Ascending aorta (tissue), 2 donors: ENCODE measurements around the gene CD8B. TPM values are rescaled to one million over a fixed set of nuclear protein-coding genes. Genes with fewer than 3 reads are reported as not detected.

Source experiments
- DNase-seq, 2 donors: peaks; one replicate each; pipeline ENCODE4 v3.0.0-alpha.2; 2019; ENCODE audit warnings: low spot score in 2 of 2
- H3K27ac ChIP-seq, 2 donors: fragments of 200-600 bp; sonication (generic); one replicate each; pipeline ENCODE4 v1.5.1; 2016 to 2017; ENCODE audit warnings: mild to moderate bottlenecking in 1 of 2
- H3K27me3 ChIP-seq: fragments of 200-600 bp; sonication (generic); one replicate; pipeline ENCODE4 v1.5.1; 2017
- H3K36me3 ChIP-seq, 2 donors: fragments of 200-600 bp; sonication (generic); one replicate each; pipeline ENCODE4 v1.5.1; 2016
- H3K4me1 ChIP-seq, 2 donors: fragments of 200-600 bp; sonication (generic); one replicate each; pipeline ENCODE4 v1.5.1; 2016 to 2017; ENCODE audit warnings: mild to moderate bottlenecking in 1 of 2
- H3K4me3 ChIP-seq, 2 donors: fragments of 200-600 bp; sonication (generic); one replicate each; pipeline ENCODE4 v1.5.1; 2016 to 2017; ENCODE audit warnings: mild to moderate bottlenecking in 1 of 2
- H3K9me3 ChIP-seq, 2 donors: fragments of 200-600 bp; sonication (generic); one replicate each; pipeline ENCODE4 v1.5.1; 2016
- intact Hi-C: fragments of 100-400 bp; cut with DNase I; formaldehyde crosslinking; loops from one replicate; pipeline ENCODE4 v1.15.1; 2023
- total RNA-seq: library from RNA; depleted of rRNA; stranded (reverse); fragments of >200 nt; gene quantifications from one replicate; pipeline ENCODE4 v1.1.0, GENCODE V29; 2016
- TF ChIP-seq, protein P1 (sequence below), 3 experiments: fragments of 200-600 bp in 2 of 3; fragments of 450-650 bp in 1 of 3; sonication (generic) in 2 of 3; IDR thresholded peaks; one replicate each; pipeline ENCODE4 v1.5.1; 2016 to 2019; ENCODE audit warnings: antibody characterized with exemption in 3 of 3, mild to moderate bottlenecking in 1 of 3, moderate library complexity in 1 of 3

Gene CD8B
- total RNA-seq, 1 donor from 2014 or later, result not detected

DNA sequence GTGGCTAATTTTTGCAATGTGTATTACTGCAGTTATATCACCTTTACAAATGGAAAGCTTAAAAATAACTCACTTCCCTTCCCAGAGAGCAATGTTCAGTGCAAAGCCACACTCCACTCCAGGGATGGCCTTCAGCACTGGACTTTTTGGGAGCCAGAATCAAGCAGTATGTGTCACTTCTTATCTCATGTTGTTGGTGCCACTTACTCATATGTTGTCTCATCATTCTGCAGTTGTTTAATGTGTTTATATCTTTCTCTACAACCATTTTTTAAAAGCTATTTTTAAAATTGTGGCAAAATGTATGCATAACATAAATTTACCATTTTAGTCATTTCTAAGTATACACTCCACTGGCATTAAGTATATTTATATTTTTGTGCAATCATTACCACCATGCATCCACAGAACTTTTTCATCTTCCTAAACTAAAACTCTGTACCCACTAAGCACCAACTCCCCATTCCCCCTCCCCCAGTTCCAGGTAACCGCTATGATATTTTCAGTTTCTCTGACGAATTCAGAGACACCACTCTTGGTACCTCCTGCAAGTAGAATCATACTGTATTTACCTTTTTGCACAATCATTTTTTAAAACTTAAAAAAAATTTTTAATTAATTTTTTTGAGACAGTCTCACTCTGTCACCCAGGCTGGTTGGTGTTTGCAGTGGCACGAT is 38.9 kb downstream of the CD8B start:
- Histone ChIP-seq H3K27ac (no peak overlapping the region), H3K27me3 (no peaks in the 10 kb centered on the region), H3K4me1 (no peaks in the 10 kb centered on the region), H3K9me3 (peaks cover 3 to 5% of the 10 kb centered on the region in 2 donors), H3K4me3 (no peak overlapping the region), H3K36me3 (no peaks in the 10 kb centered on the region)
- intact Hi-C loops, result no loop called here
- TF ChIP-seq, protein P1, sequence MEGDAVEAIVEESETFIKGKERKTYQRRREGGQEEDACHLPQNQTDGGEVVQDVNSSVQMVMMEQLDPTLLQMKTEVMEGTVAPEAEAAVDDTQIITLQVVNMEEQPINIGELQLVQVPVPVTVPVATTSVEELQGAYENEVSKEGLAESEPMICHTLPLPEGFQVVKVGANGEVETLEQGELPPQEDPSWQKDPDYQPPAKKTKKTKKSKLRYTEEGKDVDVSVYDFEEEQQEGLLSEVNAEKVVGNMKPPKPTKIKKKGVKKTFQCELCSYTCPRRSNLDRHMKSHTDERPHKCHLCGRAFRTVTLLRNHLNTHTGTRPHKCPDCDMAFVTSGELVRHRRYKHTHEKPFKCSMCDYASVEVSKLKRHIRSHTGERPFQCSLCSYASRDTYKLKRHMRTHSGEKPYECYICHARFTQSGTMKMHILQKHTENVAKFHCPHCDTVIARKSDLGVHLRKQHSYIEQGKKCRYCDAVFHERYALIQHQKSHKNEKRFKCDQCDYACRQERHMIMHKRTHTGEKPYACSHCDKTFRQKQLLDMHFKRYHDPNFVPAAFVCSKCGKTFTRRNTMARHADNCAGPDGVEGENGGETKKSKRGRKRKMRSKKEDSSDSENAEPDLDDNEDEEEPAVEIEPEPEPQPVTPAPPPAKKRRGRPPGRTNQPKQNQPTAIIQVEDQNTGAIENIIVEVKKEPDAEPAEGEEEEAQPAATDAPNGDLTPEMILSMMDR (IDR thresholded peaks at IDR 0.05), result no peak
- DNase-seq, result no peak

DNA sequence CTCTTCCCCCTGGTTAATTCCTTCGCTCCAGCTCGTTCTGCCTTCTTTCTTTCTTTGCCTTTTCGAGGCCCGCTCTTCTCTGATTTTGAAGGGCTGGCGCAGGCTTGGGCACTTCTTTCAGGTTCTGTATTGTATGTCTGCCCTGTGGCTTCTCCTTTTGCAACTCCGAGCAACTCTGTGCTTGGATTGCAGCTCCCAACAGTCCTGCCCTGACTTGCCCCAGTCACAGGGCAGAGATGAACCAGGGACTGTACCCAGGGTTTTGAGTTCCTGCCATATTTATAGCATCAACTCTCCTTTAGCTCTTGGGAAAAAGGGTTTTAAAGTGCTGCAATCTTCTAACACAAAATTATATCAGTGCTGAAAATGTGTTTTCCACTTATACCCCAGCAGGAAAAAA is 39.8 kb downstream of the CD8B start:
- intact Hi-C loops, result no loop called here
- Histone ChIP-seq H3K9me3 (peaks cover 3 to 5% of the 10 kb centered on the region in 2 donors), H3K27me3 (no peaks in the 10 kb centered on the region), H3K27ac (no peak overlapping the region), H3K4me1 (no peaks in the 10 kb centered on the region), H3K4me3 (no peak overlapping the region), H3K36me3 (no peaks in the 10 kb centered on the region)
- TF ChIP-seq, protein P1 (IDR thresholded peaks at IDR 0.05), result no peak
- DNase-seq, result no peak

DNA sequence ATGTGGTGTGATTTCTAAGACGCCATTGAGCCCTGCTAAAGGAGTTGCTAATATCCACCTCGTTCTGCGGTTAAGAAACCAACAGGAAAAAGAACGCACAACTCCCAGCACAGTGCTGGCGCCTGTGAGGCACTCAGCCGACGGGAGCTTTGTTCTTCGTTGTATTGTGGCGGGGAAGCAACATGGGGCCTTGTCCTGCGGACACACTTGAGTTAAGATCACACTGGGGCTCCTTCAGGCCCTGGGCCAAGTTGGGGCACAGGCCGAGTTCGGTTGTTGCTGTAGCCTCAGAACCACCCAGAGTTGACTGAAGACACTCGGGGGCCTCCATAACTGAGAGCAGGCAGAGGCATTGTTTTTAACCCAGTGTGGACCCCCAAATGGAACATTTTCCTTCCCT is 40.4 kb downstream of the CD8B start:
- Histone ChIP-seq H3K4me1 (no peaks in the 10 kb centered on the region), H3K36me3 (no peaks in the 10 kb centered on the region), H3K4me3 (no peak overlapping the region), H3K9me3 (peaks cover 3 to 5% of the 10 kb centered on the region in 2 donors), H3K27ac (no peak overlapping the region), H3K27me3 (no peaks in the 10 kb centered on the region)
- TF ChIP-seq, protein P1 (IDR thresholded peaks at IDR 0.05), result no peak
- no peak for DNase-seq
- intact Hi-C loops, result no loop called here

DNA sequence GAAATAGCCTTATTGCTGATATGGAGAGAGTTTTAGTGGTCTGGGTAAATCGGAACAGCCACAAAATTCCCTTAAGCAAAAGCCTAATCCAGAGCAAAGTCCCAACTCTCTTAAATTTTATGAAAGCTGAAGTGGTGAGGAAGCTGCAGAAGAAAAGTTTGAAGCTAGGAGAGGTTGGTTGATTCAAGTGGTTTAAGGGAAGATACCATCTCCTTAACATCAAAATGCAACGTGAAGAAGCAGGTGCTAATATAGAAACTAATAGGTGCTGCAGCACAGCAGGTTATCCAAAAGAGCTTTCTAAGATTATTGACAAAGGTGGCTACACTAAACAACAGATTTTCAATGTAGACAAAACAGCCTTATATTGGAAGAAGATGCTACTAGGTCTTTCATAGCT is 42.7 kb downstream of the CD8B start:
- H3K9me3 ChIP-seq, result peaks cover 3 to 5% of the 10 kb centered on the region in 2 donors

DNA sequence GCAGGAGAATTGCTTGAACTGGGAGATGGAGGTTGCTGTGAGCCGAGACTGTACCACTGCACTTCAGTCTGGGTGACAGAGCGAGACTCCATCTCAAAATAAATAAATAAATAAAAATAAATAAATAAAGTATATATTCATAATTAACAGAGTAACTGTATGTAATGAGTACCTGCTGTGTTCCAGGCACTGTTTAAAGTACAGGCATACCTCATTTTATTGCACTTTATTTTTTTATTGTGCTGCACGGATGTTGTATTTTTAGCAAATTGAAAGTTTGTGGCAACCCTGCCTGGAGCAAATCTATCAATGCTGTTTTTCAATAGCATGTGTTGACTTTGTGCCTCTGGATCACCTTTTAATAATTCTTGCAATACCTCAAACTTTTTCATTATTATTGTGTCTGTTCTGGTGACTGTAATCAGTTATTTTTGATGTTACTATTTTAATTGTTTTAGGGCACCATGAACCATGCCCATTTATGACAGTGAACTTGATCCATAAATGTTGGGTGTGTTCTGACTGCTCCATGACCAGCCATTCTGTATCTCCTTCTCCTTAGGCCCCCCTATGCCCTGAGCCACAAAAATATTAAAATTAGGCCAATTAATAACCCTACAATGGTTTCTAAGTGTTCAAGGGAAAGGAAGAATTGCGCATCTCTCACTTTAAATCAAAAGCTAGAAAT is 43.4 kb downstream of the CD8B start:
- Histone ChIP-seq H3K9me3 (peaks cover 2 to 3% of the 10 kb centered on the region in 2 donors), H3K27me3 (no peaks in the 10 kb centered on the region), H3K4me1 (no peaks in the 10 kb centered on the region), H3K27ac (no peak overlapping the region), H3K36me3 (no peaks in the 10 kb centered on the region), H3K4me3 (no peak overlapping the region)
- DNase-seq, result no peak
- TF ChIP-seq, protein P1 (IDR thresholded peaks at IDR 0.05), result no peak
- intact Hi-C loops, result no loop called here

More for the DNA sequence above, 42.7 kb downstream of the CD8B start:
- H3K27me3 ChIP-seq, result no peaks in the 10 kb centered on the region
- H3K4me3 ChIP-seq, result no peak overlapping the region
- TF ChIP-seq, protein P1 (IDR thresholded peaks at IDR 0.05), result no peak
- no peaks in the 10 kb centered on the region for H3K4me1 ChIP-seq
- no peak for DNase-seq
- H3K27ac ChIP-seq, result no peak overlapping the region
- intact Hi-C loops, result no loop called here
- H3K36me3 ChIP-seq, result no peaks in the 10 kb centered on the region
